Activated CD4-positive, alpha-beta T cell treated with anti-CD3 and anti-CD28 coated beads, Interleukin-2, amount 10 ng/mL, durations not matched to agents 24 days and 14 days (primary cell): ENCODE results near the gene SRGAP3. TPM values are rescaled to one million over a fixed set of nuclear protein-coding genes. Genes with fewer than 3 reads are reported as not detected.

Experiments used
- DNase-seq: peaks from one replicate; pipeline ENCODE4 v3.0.0; 2022
- H3K27ac Mint-ChIP-seq: one replicate; pipeline ENCODE4 v1.8.0; 2022; ENCODE audit warnings: mild to moderate bottlenecking, mixed read lengths
- H3K27me3 Mint-ChIP-seq: one replicate; pipeline ENCODE4 v1.8.0; 2022; ENCODE audit warnings: mixed read lengths
- H3K36me3 Mint-ChIP-seq: one replicate; pipeline ENCODE4 v1.8.0; 2022; ENCODE audit warnings: low read depth, mild to moderate bottlenecking, mixed read lengths
- H3K4me1 Mint-ChIP-seq: one replicate; pipeline ENCODE4 v1.8.0; 2021; ENCODE audit warnings: mixed read lengths
- H3K4me3 Mint-ChIP-seq: one replicate; pipeline ENCODE4 v1.8.0; 2022; ENCODE audit warnings: mild to moderate bottlenecking, moderate library complexity, mixed read lengths
- H3K9me3 Mint-ChIP-seq: one replicate; pipeline ENCODE4 v1.8.0; 2021; ENCODE audit warnings: mixed read lengths
- intact Hi-C: fragments of 100-400 bp; cut with micrococcal nuclease; formaldehyde crosslinking; loops from one replicate; pipeline ENCODE4 v1.15.1; 2023
- total RNA-seq: library from RNA; stranded (reverse); gene quantifications from 2 replicates; pipeline ENCODE4 v1.2.3, GENCODE V29; 2022

Gene SRGAP3
- total RNA-seq, 1 donor from 2014 or later = 0.40 TPM

DNA sequence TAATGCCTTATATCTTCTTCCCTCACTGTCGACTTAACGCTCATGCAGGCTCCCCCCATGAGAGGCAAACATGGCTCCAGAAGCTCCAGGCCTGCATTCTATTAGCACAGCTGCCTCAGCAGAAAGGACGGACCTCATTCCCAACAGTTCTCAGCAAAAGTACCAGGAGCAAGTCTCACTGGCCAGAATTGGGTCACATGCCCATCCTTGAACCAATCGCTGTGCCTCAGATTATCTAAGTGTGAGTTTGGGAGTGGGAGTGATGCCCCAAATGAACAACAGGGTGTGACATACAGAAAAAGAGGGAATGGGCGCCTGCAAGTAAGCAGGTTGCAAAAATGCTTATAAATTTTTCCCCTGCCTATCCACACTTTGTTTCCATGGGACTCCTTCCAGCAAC lies 281.9 kb downstream of the SRGAP3 start:
- intact Hi-C loops = no loop called here

DNA sequence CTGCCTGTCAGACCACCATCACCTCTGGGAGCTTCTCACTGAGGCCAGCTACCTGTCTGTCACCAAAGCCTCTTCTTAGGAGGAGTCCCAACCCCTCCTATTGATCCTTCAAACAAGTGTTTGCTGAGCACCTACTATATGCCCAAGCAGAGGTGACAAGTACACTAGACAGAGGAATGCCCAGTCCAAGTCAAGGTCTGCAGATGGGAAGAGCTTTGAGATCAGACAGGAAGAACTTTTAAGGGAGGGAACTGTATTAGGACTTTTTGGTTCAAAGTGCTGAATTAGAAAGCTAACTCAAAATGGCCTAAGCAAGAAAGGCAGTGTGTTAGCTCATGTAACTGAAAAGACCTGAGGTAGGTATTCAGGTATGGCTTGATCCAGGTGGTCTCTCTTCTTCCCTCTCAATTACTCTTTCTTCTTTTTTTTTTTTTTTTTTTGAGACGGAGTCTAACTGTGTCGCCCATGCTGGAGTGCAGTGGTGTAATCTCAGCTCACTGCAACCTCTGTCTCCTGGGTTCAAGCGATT lies 282.6 kb downstream of the SRGAP3 start:
- Mint-ChIP-seq H3K27me3 (peaks cover 7% of the 10 kb centered on the region), H3K9me3 (no peaks in the 10 kb centered on the region), H3K4me1 (peaks cover 18% of the 10 kb centered on the region), H3K36me3 (peaks cover 2% of the 10 kb centered on the region), H3K4me3 (no peak overlapping the region), H3K27ac (no peak overlapping the region)
- no peak for DNase-seq
- intact Hi-C loops = no loop called here

More for the DNA sequence above, 281.9 kb downstream of the SRGAP3 start:
- Mint-ChIP-seq H3K27ac (no peak overlapping the region), H3K4me1 (peaks cover 13% of the 10 kb centered on the region), H3K27me3 (peaks cover 7% of the 10 kb centered on the region), H3K4me3 (no peak overlapping the region), H3K9me3 (no peaks in the 10 kb centered on the region), H3K36me3 (no peaks in the 10 kb centered on the region)
- DNase-seq = no peak

DNA sequence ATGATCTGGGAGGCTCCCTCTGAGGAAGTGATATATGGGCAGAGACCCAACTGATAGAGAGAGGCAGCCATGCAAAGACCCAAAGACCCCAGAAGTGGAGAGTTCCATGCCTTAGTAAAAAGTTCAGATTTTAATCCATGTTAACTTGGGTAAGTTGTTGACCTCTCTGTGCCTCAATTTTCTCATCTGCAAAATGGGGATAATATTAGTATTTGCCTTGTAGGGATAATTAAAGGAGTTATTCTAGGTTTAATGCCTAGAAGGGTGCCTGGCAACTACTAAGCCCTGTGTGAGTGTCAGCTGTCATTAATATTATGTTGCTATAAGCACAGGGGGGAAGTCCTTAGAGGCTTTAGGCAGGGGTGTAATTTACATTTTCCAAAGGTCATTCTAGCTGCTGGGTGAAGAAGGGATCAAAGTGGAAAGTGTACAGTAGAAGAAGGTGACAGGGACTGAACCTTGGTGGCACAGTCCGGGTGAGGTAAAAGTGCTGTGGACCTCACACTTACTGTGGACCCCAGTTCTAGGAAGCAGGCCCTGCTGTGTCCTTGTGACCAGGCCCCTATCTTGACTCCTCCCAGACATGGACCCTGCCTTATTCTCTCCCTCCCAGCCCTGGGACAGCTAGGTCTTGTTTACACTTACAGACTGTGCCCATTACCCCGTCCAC lies 283.2 kb downstream of the SRGAP3 start:
- Mint-ChIP-seq H3K4me3 (no peak overlapping the region), H3K9me3 (no peaks in the 10 kb centered on the region), H3K4me1 (peaks cover 18% of the 10 kb centered on the region), H3K27me3 (peaks cover 7% of the 10 kb centered on the region), H3K27ac (no peak overlapping the region), H3K36me3 (peaks cover 4% of the 10 kb centered on the region)
- intact Hi-C loops = no loop called here
- DNase-seq = peak; percentile 53

DNA sequence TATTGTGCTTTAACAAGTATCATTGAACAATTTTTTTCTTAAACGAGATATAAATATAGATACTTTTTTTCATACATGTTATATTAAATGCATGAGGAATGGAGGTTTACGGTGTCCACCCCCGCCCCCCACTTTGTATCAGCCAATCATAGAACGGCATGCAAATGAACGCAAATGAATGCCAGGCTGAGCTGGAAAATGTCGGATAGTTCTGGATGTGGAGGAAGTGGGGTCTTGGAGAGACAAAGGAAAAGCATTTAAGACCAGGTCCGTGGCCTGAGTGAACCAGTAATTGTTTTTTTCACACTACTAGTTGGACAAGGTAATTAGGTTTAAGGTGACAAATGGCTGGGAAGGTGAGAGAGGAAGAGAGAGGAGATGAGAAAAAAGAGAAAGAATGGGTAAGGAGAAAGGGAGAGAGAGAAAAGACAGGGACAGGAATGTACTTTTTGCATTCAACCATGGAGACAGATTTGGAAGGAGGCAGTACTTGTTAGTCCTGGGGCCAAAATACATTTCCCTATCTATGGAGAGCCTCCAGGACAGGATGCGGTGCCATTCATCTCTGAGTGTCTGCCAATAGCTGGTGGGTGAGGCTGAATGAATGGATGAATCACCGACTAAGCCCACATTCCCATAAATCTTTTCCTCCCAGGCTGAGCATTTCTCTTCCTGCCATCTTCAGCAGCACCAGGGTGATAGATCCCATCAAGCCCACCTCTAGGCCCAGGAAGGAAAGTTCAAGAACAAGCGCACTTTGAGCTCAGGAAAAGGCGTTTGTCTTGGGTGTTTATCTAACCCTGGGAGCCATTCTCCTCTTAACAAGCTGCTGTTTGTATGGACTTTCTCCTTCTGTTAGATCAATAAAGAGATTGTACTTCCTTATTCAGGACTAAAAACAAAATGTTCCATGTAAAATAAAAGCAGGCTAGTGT lies 284.7 kb downstream of the SRGAP3 start:
- H3K4me1 Mint-ChIP-seq = peaks cover 21% of the 10 kb centered on the region
- H3K9me3 Mint-ChIP-seq = no peaks in the 10 kb centered on the region
- H3K36me3 Mint-ChIP-seq = peaks cover 12% of the 10 kb centered on the region
- DNase-seq = no peak
- H3K27me3 Mint-ChIP-seq = peaks cover 7% of the 10 kb centered on the region
- intact Hi-C loops = loop anchor here (5.0 kb wide), 1 partner anchor 398 kb away; the partner anchor contains the start of gene THUMPD3
- H3K4me3 Mint-ChIP-seq = peak overlapping the region; percentile 94
- peak overlapping the region; percentile 55 for H3K27ac Mint-ChIP-seq

DNA sequence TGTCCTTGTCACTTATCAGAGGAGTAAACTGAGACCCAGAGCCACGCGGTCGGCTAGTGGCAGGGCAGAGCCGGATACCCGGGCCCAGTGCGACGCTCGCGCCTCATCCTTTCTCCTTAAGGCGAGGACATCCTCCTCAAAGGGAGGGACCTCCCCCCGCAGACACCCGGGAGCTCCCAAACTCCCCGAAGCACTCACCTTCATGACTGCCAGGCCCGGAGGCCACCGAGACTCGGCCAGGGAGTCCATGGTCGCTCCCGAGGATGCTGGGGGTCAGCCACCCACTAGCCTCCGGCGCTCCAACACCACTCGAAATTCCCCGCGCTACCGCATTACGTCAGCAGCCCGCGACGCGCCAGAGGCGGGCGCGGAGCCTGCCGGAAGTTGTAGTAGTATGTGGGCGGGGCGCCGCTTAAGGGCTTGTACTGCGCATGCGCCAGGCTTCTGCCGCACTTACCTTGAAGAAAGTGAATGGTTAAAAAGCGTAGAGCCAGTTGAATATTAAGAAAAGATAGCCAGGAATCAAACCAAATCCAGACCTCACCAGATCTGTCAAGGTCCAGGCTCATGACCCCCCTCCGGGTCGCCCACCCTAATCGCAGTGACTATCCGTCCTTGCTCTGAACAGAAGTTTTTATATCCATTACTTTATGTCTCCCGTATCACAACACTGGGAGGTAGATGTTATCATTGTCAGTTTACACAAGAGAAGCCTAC lies 286.2 kb downstream of the SRGAP3 start, which contains the start of gene RAD18:
Gene RAD18 (minus strand): TSS at position 336 of the 717 bp plus-strand sequence. CDS start 87 bp downstream, at position 249.
- Mint-ChIP-seq H3K36me3 (peaks cover 24% of the 10 kb centered on the region), H3K27me3 (peaks cover 2% of the 10 kb centered on the region), H3K9me3 (no peaks in the 10 kb centered on the region), H3K27ac (peak within 1 kb of the TSS; percentile 94), H3K4me1 (peaks cover 29% of the 10 kb centered on the region), H3K4me3 (peak within 1 kb of the TSS; percentile 94)
- peak; percentile 98 for DNase-seq
- intact Hi-C loops = loop anchor here (1.0 to 5.0 kb wide), 3 partner anchors 286 to 434 kb away; partner anchors contain the start of genes SETD5, SRGAP3 and THUMPD3

DNA sequence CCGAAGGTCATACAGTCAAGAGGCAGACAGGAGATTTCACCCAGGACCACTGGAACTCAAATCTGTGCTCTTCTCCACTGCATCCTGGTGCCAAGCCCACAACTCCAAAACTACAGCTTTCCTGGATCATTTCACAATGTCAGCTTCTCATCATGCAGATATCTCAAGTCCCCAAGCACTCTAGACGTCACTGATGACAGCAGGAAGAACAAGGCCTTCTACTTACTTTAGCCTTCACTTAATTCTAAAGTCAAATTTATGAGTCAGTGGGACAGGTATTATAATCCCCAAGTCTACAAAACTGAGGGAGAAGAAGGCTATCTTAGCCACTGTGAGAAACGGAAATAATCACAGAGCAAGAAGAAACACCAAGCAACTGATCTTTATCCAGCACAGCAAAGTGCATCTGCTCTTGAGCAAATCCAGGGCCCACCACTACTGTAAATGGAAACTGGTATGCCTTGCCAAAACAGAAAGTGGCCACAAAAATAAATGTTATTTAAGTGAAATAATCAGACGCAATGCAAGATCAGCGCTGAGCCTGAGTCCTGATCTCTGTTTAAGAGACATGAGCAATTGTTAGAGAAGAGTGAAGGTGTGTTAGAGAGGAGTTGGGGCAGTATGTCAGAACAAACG lies 287.1 kb downstream of the SRGAP3 start:
- peaks cover 30% of the 10 kb centered on the region for H3K36me3 Mint-ChIP-seq
- no peaks in the 10 kb centered on the region for H3K9me3 Mint-ChIP-seq
- H3K4me3 Mint-ChIP-seq = peak overlapping the region; percentile 94
- intact Hi-C loops = loop anchor here (2.0 to 5.0 kb wide), 2 partner anchors 286 to 400 kb away; partner anchors contain the start of genes SRGAP3 and THUMPD3
- peak; percentile 67 for DNase-seq
- H3K4me1 Mint-ChIP-seq = peaks cover 31% of the 10 kb centered on the region
- peaks cover 1% of the 10 kb centered on the region for H3K27me3 Mint-ChIP-seq
- H3K27ac Mint-ChIP-seq = peak overlapping the region; percentile 94

DNA sequence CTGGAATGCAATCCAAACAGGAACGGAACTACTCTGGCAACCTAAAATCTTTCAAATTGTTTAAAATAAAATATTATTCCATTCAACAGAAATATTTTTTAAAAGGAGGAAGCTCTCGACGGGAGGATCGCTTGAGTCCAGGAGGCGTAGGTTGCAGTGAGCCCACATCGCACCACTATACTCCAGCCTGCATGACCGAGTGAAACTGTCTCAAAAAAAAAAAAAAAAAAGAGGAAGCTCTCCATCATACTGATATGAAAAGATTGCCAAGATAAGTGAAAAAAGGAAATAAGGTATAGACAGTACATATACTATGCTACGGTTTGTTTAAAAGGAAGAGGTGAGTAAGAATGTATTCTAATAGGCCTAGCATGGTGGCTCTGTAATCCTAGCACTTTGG lies 289.8 kb downstream of the SRGAP3 start:
- intact Hi-C loops = loop anchor here (5.0 kb wide), 1 partner anchor 403 kb away; the partner anchor contains the start of gene THUMPD3
- DNase-seq = no peak
- Mint-ChIP-seq H3K4me3 (no peak overlapping the region), H3K27me3 (peaks cover 1% of the 10 kb centered on the region), H3K9me3 (no peaks in the 10 kb centered on the region), H3K27ac (no peak overlapping the region), H3K4me1 (peaks cover 37% of the 10 kb centered on the region), H3K36me3 (peaks cover 40% of the 10 kb centered on the region)

DNA sequence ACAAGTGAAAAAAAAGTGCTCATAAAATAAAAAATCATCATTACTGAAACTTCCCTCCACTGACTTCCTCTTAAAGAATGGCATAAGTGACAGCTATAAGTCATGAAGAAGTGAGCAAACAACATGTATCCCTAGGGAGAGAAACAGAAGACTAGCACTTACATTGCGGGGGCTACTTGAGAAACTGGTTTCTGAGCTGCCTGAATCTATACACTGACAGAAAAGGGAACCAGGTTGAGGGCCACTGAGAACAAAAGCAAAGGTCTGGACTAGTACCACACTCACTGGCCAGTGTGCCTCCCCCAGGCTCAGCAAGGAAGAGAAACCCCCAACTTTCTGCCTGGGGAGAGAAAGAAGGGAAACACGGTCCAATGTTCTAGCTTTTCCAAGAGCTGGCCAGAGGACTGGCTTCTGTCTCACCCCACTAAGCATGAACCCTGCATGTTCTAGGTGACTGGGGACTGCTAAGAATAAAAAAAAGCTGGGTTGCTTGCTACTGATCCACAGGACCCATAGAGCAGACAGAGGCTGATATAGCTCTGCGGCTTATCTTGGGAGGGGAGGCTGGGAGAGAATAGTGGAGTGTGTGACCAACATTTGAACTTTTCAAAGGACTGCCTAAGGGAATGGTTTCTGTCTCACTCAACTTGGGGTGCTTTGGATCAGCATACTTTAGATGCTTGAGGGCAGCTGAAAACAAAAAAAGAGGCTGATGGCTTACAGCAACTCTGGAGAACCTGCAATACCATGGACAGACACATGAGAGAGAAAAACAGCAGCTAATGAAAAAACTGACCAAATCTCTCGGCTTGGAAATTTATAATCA lies 294.3 kb downstream of the SRGAP3 start:
- Mint-ChIP-seq H3K27me3 (no peaks in the 10 kb centered on the region), H3K4me1 (peaks cover 21% of the 10 kb centered on the region), H3K9me3 (no peaks in the 10 kb centered on the region), H3K36me3 (peaks cover 38% of the 10 kb centered on the region), H3K27ac (no peak overlapping the region), H3K4me3 (no peak overlapping the region)
- no peak for DNase-seq
- intact Hi-C loops = no loop called here

DNA sequence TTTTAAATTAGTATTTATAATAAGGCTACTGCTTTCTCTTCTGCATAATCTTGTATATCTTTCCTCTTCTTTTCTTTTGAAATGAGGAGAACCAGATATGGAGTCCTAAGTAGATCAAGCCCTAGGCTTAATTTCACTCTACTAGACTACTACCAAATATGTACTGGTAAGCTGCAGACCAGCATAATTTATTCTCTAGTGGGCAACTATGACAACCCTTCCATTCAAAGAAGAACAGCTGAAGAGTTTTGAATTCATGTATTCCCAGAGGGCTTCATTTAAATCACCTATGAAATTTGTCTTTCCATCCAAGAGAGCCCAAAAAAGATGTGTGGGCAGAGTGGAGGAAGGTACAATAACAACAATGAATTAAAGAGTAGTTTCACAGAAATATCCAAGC lies 296.1 kb downstream of the SRGAP3 start:
- peaks cover 17% of the 10 kb centered on the region for H3K4me1 Mint-ChIP-seq
- intact Hi-C loops = no loop called here
- no peaks in the 10 kb centered on the region for H3K9me3 Mint-ChIP-seq
- DNase-seq = no peak
- H3K36me3 Mint-ChIP-seq = peaks cover 22% of the 10 kb centered on the region
- no peak overlapping the region for H3K27ac Mint-ChIP-seq
- H3K4me3 Mint-ChIP-seq = no peak overlapping the region
- H3K27me3 Mint-ChIP-seq = no peaks in the 10 kb centered on the region

DNA sequence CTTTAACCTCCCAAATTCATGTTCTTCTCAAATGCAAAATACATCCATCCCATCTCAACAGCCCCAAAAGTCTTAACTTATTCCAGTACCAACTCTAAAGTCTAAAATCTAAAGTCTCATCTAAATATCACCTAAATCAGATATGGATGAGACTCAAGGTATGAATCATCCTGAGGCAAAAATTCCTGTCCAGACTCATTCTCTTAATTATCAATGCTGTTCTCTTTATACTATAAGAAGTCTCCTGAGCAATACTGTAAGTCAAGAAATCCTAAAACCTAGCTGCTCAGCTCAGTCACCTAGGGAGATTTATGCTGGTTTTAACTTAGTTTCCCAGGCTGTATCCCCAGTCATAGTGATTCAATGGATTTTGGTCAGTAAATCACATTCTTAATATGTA lies 297.3 kb downstream of the SRGAP3 start:
- H3K36me3 Mint-ChIP-seq = peaks cover 17% of the 10 kb centered on the region
- no peak overlapping the region for H3K27ac Mint-ChIP-seq
- H3K27me3 Mint-ChIP-seq = no peaks in the 10 kb centered on the region
- H3K4me3 Mint-ChIP-seq = no peak overlapping the region
- peaks cover 14% of the 10 kb centered on the region for H3K4me1 Mint-ChIP-seq
- intact Hi-C loops = no loop called here
- no peak for DNase-seq
- no peaks in the 10 kb centered on the region for H3K9me3 Mint-ChIP-seq

DNA sequence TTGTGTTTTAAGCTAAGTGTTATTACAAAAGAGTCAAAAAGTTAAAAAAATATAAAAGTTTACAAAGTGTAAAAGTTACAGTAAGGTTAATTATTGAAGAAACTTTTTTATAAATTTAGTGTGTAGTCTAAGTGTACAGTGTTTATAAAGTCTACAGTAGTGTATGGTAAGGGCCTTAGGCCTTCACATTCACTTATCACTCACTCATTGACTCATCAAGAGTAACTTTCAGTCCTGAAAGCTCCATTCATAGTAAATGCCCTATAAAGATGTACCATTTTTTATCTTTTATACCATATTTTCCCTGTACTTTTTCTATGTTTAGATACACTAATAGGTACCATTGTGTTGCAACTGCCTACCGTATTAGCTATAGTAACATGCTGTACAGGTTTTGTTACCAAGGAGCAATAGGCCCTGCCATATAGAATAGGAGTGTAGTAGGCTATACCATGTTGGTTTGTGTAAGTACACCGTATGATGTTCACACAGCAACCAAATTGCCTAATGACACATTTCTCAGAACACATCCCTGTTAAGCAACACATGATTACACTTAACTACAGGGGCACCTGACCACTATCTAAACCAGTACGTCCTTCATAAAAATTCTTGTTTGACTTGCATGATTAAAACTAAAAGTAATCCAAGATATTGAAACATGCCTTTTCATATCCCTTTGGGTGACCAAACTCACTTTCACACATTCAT lies 303.4 kb downstream of the SRGAP3 start:
- no peak overlapping the region for H3K4me3 Mint-ChIP-seq
- H3K27me3 Mint-ChIP-seq = no peaks in the 10 kb centered on the region
- peaks cover 14% of the 10 kb centered on the region for H3K9me3 Mint-ChIP-seq
- intact Hi-C loops = no loop called here
- no peak for DNase-seq
- H3K4me1 Mint-ChIP-seq = peaks cover 7% of the 10 kb centered on the region
- H3K27ac Mint-ChIP-seq = no peak overlapping the region
- H3K36me3 Mint-ChIP-seq = peaks cover 47% of the 10 kb centered on the region
